HL-60 (cell line): Measurements from ENCODE around the gene GRAMD1A.

Source experiments
- DNase-seq, 2 experiments: peaks; one replicate each; pipeline ENCODE4 v3.0.0-alpha.2; 2010 to 2020; ENCODE audit warnings: low read depth in 1 of 2, low spot score in 1 of 2
- H3K27ac ChIP-seq: fragments of 250-450 bp; sonication (Bioruptor Pico); replicated peaks from 2 replicates; pipeline ENCODE4 v1.5.1; 2020; ENCODE audit warnings: mild to moderate bottlenecking, moderate library complexity
- H3K27me3 ChIP-seq: fragments of 250-450 bp; sonication (Bioruptor Pico); 2 replicates; pipeline ENCODE4 v1.5.1; 2021; ENCODE audit warnings: mild to moderate bottlenecking, moderate library complexity; ENCODE audit not compliant: insufficient read depth, poor library complexity, severe bottlenecking
- H3K4me3 ChIP-seq: replicated peaks from 2 replicates; pipeline ENCODE4 v1.5.1; 2011; ENCODE audit warnings: mild to moderate bottlenecking, control low read depth, low read length; ENCODE audit not compliant: insufficient read depth
- CTCF ChIP-seq: IDR thresholded peaks from one replicate; pipeline ENCODE4 v1.5.1; 2011; ENCODE audit warnings: low read length, control low read depth, inconsistent platforms; ENCODE audit not compliant: insufficient read depth
- GABPA ChIP-seq: IDR thresholded peaks from 2 replicates; pipeline ENCODE4 v1.6.1; 2012; ENCODE audit warnings: low read depth
- POLR2AphosphoS5 ChIP-seq: IDR thresholded peaks from 2 replicates; pipeline ENCODE4 v1.6.1; 2012; ENCODE audit warnings: low read depth
- REST ChIP-seq: IDR thresholded peaks from 2 replicates; pipeline ENCODE4 v1.6.1; 2012; ENCODE audit warnings: low read depth; ENCODE audit not compliant: insufficient replicate concordance
- SPI1 ChIP-seq: IDR thresholded peaks from 2 replicates; pipeline ENCODE4 v1.6.1; 2012; ENCODE audit warnings: low read depth, mild to moderate bottlenecking, borderline replicate concordance

GRAMD1A gene

GRCh38 chr19:35011091-35011689, 11.1 kb downstream of the GRAMD1A start:
- Histone ChIP-seq H3K27ac (peak overlapping the region; percentile 62), H3K4me3 (no peak overlapping the region), H3K27me3 (no peaks in the 10 kb centered on the region)
- TF ChIP-seq SPI1 (peak; percentile 41; the same call in 1 of the 2 replicates), POLR2AphosphoS5 (peak; percentile 17; the same call in 1 of the 2 replicates), CTCF (no peak)
- DNase-seq = peak; percentile 35 to 68

- DNase-seq = no peak
- Histone ChIP-seq H3K4me3 (no peak overlapping the region), H3K27me3 (no peaks in the 10 kb centered on the region), H3K27ac (peak overlapping the region; percentile 62)
- TF ChIP-seq POLR2AphosphoS5 (no peak), GABPA (no peak), SPI1 (no peak), REST (no peak), CTCF (no peak)
These were observed 11.9 kb downstream of the GRAMD1A start for GRCh38 chr19:35011737-35012682.

- peak in 1 of 2 experiments; percentile 50 for DNase-seq
- H3K27ac ChIP-seq = no peak overlapping the region
- TF ChIP-seq POLR2AphosphoS5 = 0 out of 2 replicates have a peak, but pooled peaks have one; percentile 19
- TF ChIP-seq CTCF = peak; percentile 68
- TF ChIP-seq GABPA = no peak
- no peak overlapping the region for H3K4me3 ChIP-seq
- no peaks in the 10 kb centered on the region for H3K27me3 ChIP-seq
These were observed 13.1 kb downstream of the GRAMD1A start for GRCh38 chr19:35013041-35013819.
